GM19467 (cell line): ENCODE results near the gene PTPRN.
"Not testable (repeated sequence)": the region's sequence is repeated elsewhere in the genome, so short reads cannot be mapped to it uniquely, and the experiment has no call there.

Experiments
- ATAC-seq: cut with Tn5 transposase; IDR thresholded peaks from one replicate; pipeline ENCODE4 v1.9.1; 2021; ENCODE audit warnings: mild to moderate bottlenecking, moderate library complexity; ENCODE audit not compliant: unreplicated experiment

Gene PTPRN

GRCh38 chr2:219271021-219271420 is 38.2 kb downstream of the PTPRN start:
- ATAC-seq = no peak

- no peak for ATAC-seq
Observed at GRCh38 chr2:219270055-219270372, 39.2 kb downstream of the PTPRN start.

GRCh38 chr2:219269362-219270054 is 39.7 kb downstream of the PTPRN start:
- ATAC-seq = no peak

- no peak for ATAC-seq
Observed at GRCh38 chr2:219268294-219268693, 40.9 kb downstream of the PTPRN start.

- no peak for ATAC-seq
Observed at GRCh38 chr2:219266886-219267285, 42.3 kb downstream of the PTPRN start.

GRCh38 chr2:219266232-219266631 is 43.0 kb downstream of the PTPRN start:
- no peak for ATAC-seq

- ATAC-seq = no peak
Observed at GRCh38 chr2:219261024-219261855, 48.0 kb downstream of the PTPRN start.

- ATAC-seq = not testable (repeated sequence)
Observed at GRCh38 chr2:219258942-219259341, 50.3 kb downstream of the PTPRN start.

GRCh38 chr2:219254590-219255201 is 54.5 kb downstream of the PTPRN start:
- ATAC-seq = peak; percentile 18

- peak; percentile 41 for ATAC-seq
Observed at GRCh38 chr2:219253753-219254589, 55.2 kb downstream of the PTPRN start, which contains the start of gene TUBA4A. TSS of gene TUBA4A (minus strand) at chr2:219253918. CDS start at chr2:219253858, 60 bp downstream.

- peak; percentile 6 for ATAC-seq
Observed at GRCh38 chr2:219252900-219253752, 56.1 kb downstream of the PTPRN start, which contains the start of gene TUBA4B. TSS of gene TUBA4B (plus strand) at chr2:219253243. CDS start at chr2:219253408, 165 bp downstream.

GRCh38 chr2:219252570-219252899 is 56.7 kb downstream of the PTPRN start:
- ATAC-seq = no peak

- ATAC-seq = no peak
Observed at GRCh38 chr2:219252084-219252483, 57.1 kb downstream of the PTPRN start.

GRCh38 chr2:219251656-219252055 is 57.5 kb downstream of the PTPRN start:
- no peak for ATAC-seq

GRCh38 chr2:219250049-219250781 is 59.0 kb downstream of the PTPRN start:
- no peak for ATAC-seq

- ATAC-seq = peak; percentile 45
Observed at GRCh38 chr2:219249203-219249980, 59.8 kb downstream of the PTPRN start.

GRCh38 chr2:219248845-219249202 is 60.4 kb downstream of the PTPRN start:
- no peak for ATAC-seq
